ENCODE data around the gene CHST6.
"Not testable (repeated sequence)": the region's sequence is repeated elsewhere in the genome, so short reads cannot be mapped to it uniquely, and the experiment has no call there.

The CHST6 gene

DNA sequence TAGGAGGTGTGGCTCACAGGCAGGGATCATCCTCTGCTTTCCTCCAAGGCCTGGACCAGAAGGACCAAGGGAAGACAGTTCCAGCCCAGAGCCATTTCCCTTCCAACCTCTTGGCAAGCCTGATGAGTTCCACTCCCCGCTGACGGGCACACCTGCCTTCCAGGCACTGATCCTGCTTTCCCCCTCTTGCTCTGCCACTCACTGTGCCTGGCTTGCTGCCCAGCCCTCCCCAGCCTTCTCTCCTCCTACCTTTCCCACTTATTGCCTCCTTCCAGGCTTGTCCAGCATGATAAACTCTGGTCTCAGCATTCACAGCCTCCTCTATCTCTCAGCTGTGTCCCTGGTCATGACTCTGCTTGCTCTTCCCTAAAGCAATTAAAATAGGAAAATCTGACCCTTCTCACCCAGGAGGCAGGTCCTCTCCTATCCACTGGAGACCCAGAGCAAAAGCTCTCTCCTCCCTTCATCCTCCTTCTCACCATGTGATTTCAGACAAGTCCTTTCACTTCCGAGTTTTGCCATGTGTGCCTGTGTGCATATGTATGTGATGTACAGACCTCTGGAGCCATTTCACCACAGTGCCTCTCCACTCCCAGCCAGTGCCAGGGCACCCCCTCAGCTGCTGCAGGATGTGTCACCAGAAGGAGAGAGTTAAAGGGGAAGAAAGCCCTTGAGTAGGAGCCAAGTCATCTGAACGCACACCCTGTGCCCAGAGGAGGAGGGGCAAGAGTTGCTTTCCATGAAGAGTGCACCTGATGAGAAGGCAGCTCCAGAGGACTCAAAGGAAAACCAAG is 17.4 kb downstream of the CHST6 start:
- in situ Hi-C loops (cut with MboI; ENCODE audit: low sequenced_read_pairs): no loop called here

GRCh38 chr16:75476817-75477216 is 18.4 kb downstream of the CHST6 start:
- in situ Hi-C loops (cut with MboI; ENCODE audit: low sequenced_read_pairs): no loop called here

DNA sequence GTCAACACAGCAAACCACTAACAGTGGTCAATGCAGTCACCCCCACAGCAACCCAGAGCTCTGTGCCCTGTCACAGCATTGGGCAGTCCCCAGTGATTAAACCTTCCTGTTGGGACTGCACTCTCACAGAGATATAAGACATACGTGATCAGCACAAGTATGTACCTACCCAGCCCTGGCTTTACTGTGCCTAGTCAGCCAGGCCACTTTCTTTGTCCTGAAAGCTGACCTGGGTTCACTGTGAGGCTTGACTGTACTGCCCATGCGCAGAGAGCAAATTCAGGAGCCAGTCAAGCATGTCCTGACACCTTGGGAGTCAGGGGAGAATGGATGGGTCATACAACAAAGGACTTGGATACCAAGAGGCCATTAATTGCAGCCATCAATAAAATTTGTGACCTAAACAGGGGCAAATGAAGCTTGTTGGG is 19.8 kb downstream of the CHST6 start:
- in situ Hi-C loops (cut with MboI; ENCODE audit: low sequenced_read_pairs): no loop called here

GRCh38 chr16:75472908-75473877 is 22.0 kb downstream of the CHST6 start:
- in situ Hi-C loops (cut with MboI; ENCODE audit: low sequenced_read_pairs): no loop called here

DNA sequence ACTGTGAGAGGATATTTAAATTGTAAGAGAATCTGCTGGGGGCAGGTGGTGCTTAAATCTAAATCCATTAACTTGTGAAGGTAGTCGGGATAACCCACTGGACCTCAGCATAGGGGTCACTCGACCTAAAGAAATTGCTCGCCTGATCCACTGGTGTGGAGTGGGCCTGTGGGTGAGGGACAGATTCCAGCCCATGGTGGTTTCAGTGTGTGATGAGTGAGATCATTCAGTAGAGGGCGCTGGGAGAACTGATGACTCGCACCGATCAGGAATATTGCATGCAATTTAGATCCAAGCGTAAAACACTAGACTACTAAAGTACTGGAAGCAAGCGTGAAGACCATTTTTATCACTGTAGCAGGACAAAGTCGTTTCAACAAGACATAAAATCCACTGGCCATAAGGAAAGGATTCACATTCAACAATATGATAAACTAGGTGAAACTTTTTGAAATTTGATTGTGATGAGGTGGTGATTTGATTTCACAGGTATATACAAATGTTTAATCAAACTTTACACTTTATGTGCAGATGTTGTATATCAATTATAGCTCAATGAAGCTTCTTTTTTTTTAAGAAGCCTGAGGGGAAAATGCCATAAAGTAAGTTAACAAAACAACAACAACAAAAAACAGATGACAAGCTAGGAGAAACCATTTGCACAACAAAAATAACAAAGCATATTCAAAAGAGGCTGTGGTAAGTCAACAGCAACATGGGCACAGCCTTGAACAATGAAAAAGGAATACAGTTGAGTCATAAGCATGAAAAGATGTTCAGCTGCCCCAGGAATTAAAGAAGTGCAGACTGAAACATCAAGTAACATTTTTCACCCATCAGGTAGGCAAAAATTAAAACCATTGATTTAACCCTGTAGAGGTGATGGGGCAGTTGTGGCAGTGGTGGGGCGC is 23.3 kb downstream of the CHST6 start:
- in situ Hi-C loops (cut with MboI; ENCODE audit: low sequenced_read_pairs): no loop called here

GRCh38 chr16:75466760-75467159 is 28.5 kb downstream of the CHST6 start:
- in situ Hi-C loops (cut with MboI; ENCODE audit: low sequenced_read_pairs): no loop called here

GRCh38 chr16:75464122-75464918 is 30.9 kb downstream of the CHST6 start, which contains the start of gene TMEM170A:
Gene TMEM170A (minus strand): TSS chr16:75464689. CDS start chr16:75464600, 89 bp downstream.
- in situ Hi-C loops (cut with MboI; ENCODE audit: low sequenced_read_pairs): no loop called here

- in situ Hi-C loops (cut with MboI; ENCODE audit: low sequenced_read_pairs): not testable (repeated sequence)
These were observed 31.7 kb downstream of the CHST6 start for GRCh38 chr16:75463389-75464121.

DNA sequence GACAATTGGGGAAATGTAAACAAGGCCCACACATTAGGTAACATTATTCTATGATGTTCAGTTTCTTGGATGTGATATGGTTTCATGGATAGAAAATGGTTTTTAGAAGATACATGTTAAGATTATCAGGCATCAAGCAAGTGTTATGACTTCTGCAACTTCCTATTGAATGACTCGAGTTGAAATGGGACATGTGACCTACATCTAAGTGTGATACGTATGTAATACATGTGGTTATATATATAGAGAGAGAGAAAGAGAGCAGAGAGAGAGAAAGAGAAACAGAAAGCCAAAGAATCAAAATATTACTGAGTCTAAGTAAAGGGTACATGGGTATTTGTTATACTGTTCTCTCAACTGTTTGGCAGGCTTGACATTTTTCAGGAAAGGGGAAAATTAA is 32.4 kb downstream of the CHST6 start:
- in situ Hi-C loops (cut with MboI; ENCODE audit: low sequenced_read_pairs): no loop called here

GRCh38 chr16:75461575-75461974 is 33.7 kb downstream of the CHST6 start:
- in situ Hi-C loops (cut with MboI; ENCODE audit: low sequenced_read_pairs): no loop called here

DNA sequence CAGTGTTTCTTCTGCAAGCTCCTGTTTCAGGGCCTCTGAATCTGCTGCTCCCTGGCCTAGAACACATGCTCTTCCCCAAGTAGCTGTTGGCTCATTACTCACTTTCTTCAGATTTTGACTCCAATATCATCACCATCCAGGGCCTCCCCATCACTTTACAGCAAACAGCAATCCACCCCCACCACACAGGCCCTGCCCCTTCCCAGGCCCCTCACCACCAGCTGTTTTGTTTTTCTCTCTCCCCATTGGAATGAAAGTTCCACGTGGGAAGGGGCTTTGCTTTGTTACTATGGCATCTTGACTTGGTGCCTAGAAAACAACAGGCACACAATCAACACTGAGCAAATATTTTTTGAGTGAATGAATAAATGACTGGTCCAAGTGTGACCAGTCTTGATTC is 34.8 kb downstream of the CHST6 start:
- in situ Hi-C loops (cut with MboI; ENCODE audit: low sequenced_read_pairs): no loop called here

DNA sequence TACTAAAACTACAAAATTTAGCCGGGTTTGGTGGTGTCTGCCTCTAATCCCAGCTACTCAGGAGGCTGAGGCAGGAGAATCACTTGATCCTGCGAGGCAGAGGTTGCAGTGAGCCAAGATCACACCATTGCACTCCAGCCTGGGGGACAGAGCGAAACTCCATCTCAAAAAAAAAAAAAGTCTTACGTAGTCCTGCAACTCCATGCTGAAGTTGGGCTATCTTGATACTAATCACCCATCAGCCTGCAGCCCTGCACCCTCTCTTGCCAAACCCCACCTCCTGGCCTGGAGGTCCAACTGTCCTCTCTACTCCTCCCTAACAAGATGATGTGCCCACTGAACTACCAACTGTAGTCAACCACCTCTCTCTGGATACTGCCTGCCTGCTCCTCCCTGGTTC is 35.5 kb downstream of the CHST6 start:
- in situ Hi-C loops (cut with MboI; ENCODE audit: low sequenced_read_pairs): no loop called here

GRCh38 chr16:75458439-75458838 is 36.8 kb downstream of the CHST6 start:
- in situ Hi-C loops (cut with MboI; ENCODE audit: low sequenced_read_pairs): no loop called here

GRCh38 chr16:75458029-75458428 is 37.2 kb downstream of the CHST6 start:
- in situ Hi-C loops (cut with MboI; ENCODE audit: low sequenced_read_pairs): no loop called here

- in situ Hi-C loops (cut with MboI; ENCODE audit: low sequenced_read_pairs): no loop called here
These were observed 37.7 kb downstream of the CHST6 start for GRCh38 chr16:75457485-75458021.

GRCh38 chr16:75456971-75457370 is 38.3 kb downstream of the CHST6 start:
- in situ Hi-C loops (cut with MboI; ENCODE audit: low sequenced_read_pairs): no loop called here

- in situ Hi-C loops (cut with MboI; ENCODE audit: low sequenced_read_pairs): not testable (repeated sequence)
These were observed 38.8 kb downstream of the CHST6 start for GRCh38 chr16:75456486-75456885.

DNA sequence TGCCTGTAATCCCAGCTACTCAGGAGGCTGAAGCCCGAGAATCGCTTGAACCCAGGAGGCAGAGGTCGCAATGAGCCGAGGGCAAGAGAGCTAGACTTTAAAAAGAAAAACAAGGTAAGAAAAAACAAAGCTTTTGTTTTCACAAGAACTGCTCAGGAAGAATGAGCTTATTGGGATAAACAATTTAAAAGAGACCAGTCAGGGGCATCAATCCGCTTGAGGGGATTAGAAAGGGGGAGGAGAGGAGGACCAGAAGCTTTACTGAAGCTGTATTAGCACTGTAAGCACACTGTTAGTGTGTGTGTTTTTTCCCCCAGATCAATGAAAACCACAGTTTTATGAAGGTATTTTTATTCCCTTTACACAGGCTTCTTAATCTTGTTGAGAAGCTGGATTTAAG is 39.6 kb downstream of the CHST6 start:
- in situ Hi-C loops (cut with MboI; ENCODE audit: low sequenced_read_pairs): no loop called here
